Stomach (tissue), 9 donors: ENCODE results near the gene SOS1. TPM values are rescaled to one million over a fixed set of nuclear protein-coding genes. Genes with fewer than 3 reads are reported as not detected.

Experiments used
- DNase-seq, 2 donors: peaks; one replicate each; pipeline versions ENCODE4 v3.0.0 to v3.0.0-alpha.2; 2013 to 2019
- H3K27ac ChIP-seq, 5 donors: fragments of 200-600 bp in 4 of 5; sonication (generic) in 4 of 5; one replicate each; pipeline ENCODE4 v1.5.1; 2013 to 2019; ENCODE audit warnings: mild to moderate bottlenecking in 1 of 5, moderate library complexity in 1 of 5
- H3K27me3 ChIP-seq, 3 donors: fragments of 200-600 bp; sonication (generic); one replicate each; pipeline ENCODE4 v1.5.1; 2017 to 2019; ENCODE audit warnings: mixed run types in 1 of 3
- H3K36me3 ChIP-seq, 4 donors: fragments of 200-600 bp; sonication (generic); 1 replicate in 3 of 4; 2 replicates in 1 of 4; pipeline ENCODE4 v1.5.1; 2016 to 2019
- H3K4me1 ChIP-seq, 4 donors: fragments of 200-600 bp; sonication (generic); one replicate each; pipeline ENCODE4 v1.5.1; 2016 to 2019
- H3K4me3 ChIP-seq, 4 donors: fragments of 200-600 bp; sonication (generic) in 3 of 4; one replicate each; pipeline ENCODE4 v1.5.1; 2016 to 2019; ENCODE audit warnings: mild to moderate bottlenecking in 1 of 4
- H3K9me3 ChIP-seq, 4 donors: fragments of 200-600 bp; sonication (generic); one replicate each; pipeline ENCODE4 v1.5.1; 2016 to 2019
- EP300 ChIP-seq: sonication (generic); formaldehyde crosslinking; IDR thresholded peaks from one replicate; pipeline ENCODE4 v1.6.1; 2017; ENCODE audit warnings: antibody characterized with exemption
- POLR2A ChIP-seq, 4 donors: fragments of 450-650 bp; IDR thresholded peaks; one replicate each; pipeline ENCODE4 v1.6.1; 2016; ENCODE audit warnings: antibody characterized with exemption in 4 of 4, control low read depth in 2 of 4, mild to moderate bottlenecking in 1 of 4, moderate library complexity in 1 of 4
- POLR2AphosphoS5 ChIP-seq, 3 donors: sonication (generic); formaldehyde crosslinking; IDR thresholded peaks; one replicate each; pipeline ENCODE4 v1.6.1; 2016; ENCODE audit warnings: antibody characterized with exemption in 3 of 3
- WGBS, 5 donors: extraction: QIAGEN DNeasy Blood & Tissue Kit in 3 of 5; methylation state at CpG; one replicate each; pipeline versions ENCODE4 v1.1.5 to v1.1.7; 2013 to 2018; 5-methylcytosine and 5-hydroxymethylcytosine counted together
- intact Hi-C: fragments of 100-400 bp; cut with DNase I; formaldehyde crosslinking; loops from one replicate; pipeline ENCODE4 v1.15.1; 2023; ENCODE audit warnings: low total_unique reads
- polyA plus RNA-seq, 3 donors: library from polyadenylated mRNA; stranded (reverse); fragments of 200-250 nt; gene quantifications; one replicate each; pipeline ENCODE4 v1.2.3, GENCODE V29; 2013
- total RNA-seq, 5 donors: library from RNA; depleted of rRNA; stranded (reverse); fragments of >200 nt; gene quantifications; one replicate each; pipeline versions ENCODE4 v1.1.0 to v1.2.3, GENCODE V29; 2014 to 2016
- TF ChIP-seq, protein P1 (sequence below), 7 experiments: fragments of 450-650 bp in 4 of 7; fragments of 200-600 bp in 3 of 7; sonication (generic) in 3 of 7; IDR thresholded peaks; one replicate each; pipeline ENCODE4 v1.5.1; 2016 to 2019; ENCODE audit warnings: antibody characterized with exemption in 7 of 7, control low read depth in 2 of 7, mild to moderate bottlenecking in 1 of 7
- donor health status: healthy with polysubstance abuse.
- donor health status: Bipolar disorder and iron deficiency.
- donor health status: healthy.

Gene SOS1
- total and polyA plus RNA-seq, 8 donors: 4.5 to 46.4 (median 19.2) TPM

DNA sequence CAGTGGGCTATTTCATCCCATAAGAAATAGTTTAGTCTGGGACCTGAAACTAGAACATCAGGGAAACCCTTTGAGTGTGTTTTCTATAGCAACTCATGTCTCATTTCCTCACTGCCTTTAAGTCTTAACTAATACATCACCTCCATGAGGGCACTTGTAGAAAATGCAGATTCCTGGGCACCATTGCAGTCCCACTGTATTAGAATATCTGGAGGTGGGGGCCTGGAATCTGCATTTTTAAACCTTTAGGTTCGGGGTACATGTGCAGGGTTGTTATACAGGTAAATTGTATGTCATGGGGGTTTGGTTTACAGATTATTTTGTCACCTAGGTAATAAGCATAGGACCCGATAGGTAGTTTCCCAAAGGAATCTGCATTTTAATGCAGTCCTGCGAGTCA, 143.8 kb downstream of the SOS1 start:
- 86 to 100% (median 98%) methylated on average over 3 of the region's 3 CpGs for WGBS, 5 donors
- H3K27ac ChIP-seq: no peak overlapping the region

GRCh38 chr2:38975042-38975441, 145.8 kb downstream of the SOS1 start:
- H3K27me3 ChIP-seq: no peaks in the 10 kb centered on the region
- no peak for DNase-seq
- no peaks in the 10 kb centered on the region for H3K36me3 ChIP-seq
- intact Hi-C loops: no loop called here
- H3K27ac ChIP-seq: no peak overlapping the region
- peaks cover 0 to 8% (median 0%) of the 10 kb centered on the region in 4 donors for H3K4me1 ChIP-seq
- no peaks in the 10 kb centered on the region for H3K9me3 ChIP-seq
- WGBS, 5 donors: 70 to 84% (median 80%) methylated on average over 6 of the region's 6 CpGs
- TF ChIP-seq EP300 (no peak), POLR2AphosphoS5 (IDR thresholded peaks at IDR 0.05) (no peak), POLR2A (IDR thresholded peaks at IDR 0.05) (no peak)
- TF ChIP-seq, protein P1, sequence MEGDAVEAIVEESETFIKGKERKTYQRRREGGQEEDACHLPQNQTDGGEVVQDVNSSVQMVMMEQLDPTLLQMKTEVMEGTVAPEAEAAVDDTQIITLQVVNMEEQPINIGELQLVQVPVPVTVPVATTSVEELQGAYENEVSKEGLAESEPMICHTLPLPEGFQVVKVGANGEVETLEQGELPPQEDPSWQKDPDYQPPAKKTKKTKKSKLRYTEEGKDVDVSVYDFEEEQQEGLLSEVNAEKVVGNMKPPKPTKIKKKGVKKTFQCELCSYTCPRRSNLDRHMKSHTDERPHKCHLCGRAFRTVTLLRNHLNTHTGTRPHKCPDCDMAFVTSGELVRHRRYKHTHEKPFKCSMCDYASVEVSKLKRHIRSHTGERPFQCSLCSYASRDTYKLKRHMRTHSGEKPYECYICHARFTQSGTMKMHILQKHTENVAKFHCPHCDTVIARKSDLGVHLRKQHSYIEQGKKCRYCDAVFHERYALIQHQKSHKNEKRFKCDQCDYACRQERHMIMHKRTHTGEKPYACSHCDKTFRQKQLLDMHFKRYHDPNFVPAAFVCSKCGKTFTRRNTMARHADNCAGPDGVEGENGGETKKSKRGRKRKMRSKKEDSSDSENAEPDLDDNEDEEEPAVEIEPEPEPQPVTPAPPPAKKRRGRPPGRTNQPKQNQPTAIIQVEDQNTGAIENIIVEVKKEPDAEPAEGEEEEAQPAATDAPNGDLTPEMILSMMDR (IDR thresholded peaks at IDR 0.05): no peak
- no peak overlapping the region for H3K4me3 ChIP-seq

More for the DNA sequence above, 143.8 kb downstream of the SOS1 start:
- Histone ChIP-seq H3K4me3 (no peak overlapping the region), H3K4me1 (peaks cover 0 to 8% (median 0%) of the 10 kb centered on the region in 4 donors), H3K36me3 (peaks cover 0 to 3% (median 0%) of the 10 kb centered on the region in 4 donors), H3K27me3 (no peaks in the 10 kb centered on the region), H3K9me3 (no peaks in the 10 kb centered on the region)
- intact Hi-C loops: no loop called here
- DNase-seq: no peak
- no peak for TF ChIP-seq POLR2A (IDR thresholded peaks at IDR 0.05)
- TF ChIP-seq EP300: no peak
- TF ChIP-seq, protein P1 (IDR thresholded peaks at IDR 0.05): no peak
- no peak for TF ChIP-seq POLR2AphosphoS5 (IDR thresholded peaks at IDR 0.05)

GRCh38 chr2:38973266-38973665, 147.6 kb downstream of the SOS1 start:
- TF ChIP-seq EP300 (no peak), POLR2A (IDR thresholded peaks at IDR 0.05) (no peak), POLR2AphosphoS5 (IDR thresholded peaks at IDR 0.05) (no peak)
- TF ChIP-seq, protein P1 (IDR thresholded peaks at IDR 0.05): no peak
- intact Hi-C loops: no loop called here

GRCh38 chr2:38971377-38971776, 149.5 kb downstream of the SOS1 start:
- DNase-seq: no peak
- peaks cover 0 to 8% (median 0%) of the 10 kb centered on the region in 4 donors for H3K4me1 ChIP-seq
- no peaks in the 10 kb centered on the region for H3K9me3 ChIP-seq
- H3K27me3 ChIP-seq: no peaks in the 10 kb centered on the region
- 76 to 82% (median 79%) methylated on average over 4 of the region's 4 CpGs for WGBS, 5 donors
- H3K36me3 ChIP-seq: no peaks in the 10 kb centered on the region
- TF ChIP-seq POLR2A (IDR thresholded peaks at IDR 0.05): no peak
- no peak overlapping the region for H3K4me3 ChIP-seq
- no peak overlapping the region for H3K27ac ChIP-seq
- intact Hi-C loops: no loop called here

More at GRCh38 chr2:38973266-38973665, 147.6 kb downstream of the SOS1 start:
- no peak for DNase-seq
- H3K27ac ChIP-seq: no peak overlapping the region
- peaks cover 0 to 8% (median 0%) of the 10 kb centered on the region in 4 donors for H3K4me1 ChIP-seq
- no peaks in the 10 kb centered on the region for H3K36me3 ChIP-seq
- no peaks in the 10 kb centered on the region for H3K9me3 ChIP-seq
- no peaks in the 10 kb centered on the region for H3K27me3 ChIP-seq
- no peak overlapping the region for H3K4me3 ChIP-seq

- intact Hi-C loops: no loop called here
- Histone ChIP-seq H3K4me1 (no peaks in the 10 kb centered on the region), H3K9me3 (no peaks in the 10 kb centered on the region), H3K27me3 (no peaks in the 10 kb centered on the region), H3K36me3 (no peaks in the 10 kb centered on the region), H3K27ac (no peak overlapping the region), H3K4me3 (no peak overlapping the region)
- TF ChIP-seq POLR2A (IDR thresholded peaks at IDR 0.05): no peak
- no peak for TF ChIP-seq EP300
- TF ChIP-seq POLR2AphosphoS5 (IDR thresholded peaks at IDR 0.05): no peak
- TF ChIP-seq, protein P1 (IDR thresholded peaks at IDR 0.05): no peak
- 89 to 100% (median 95%) methylated on average over 2 of the region's 2 CpGs for WGBS, 5 donors
- DNase-seq: no peak
Observed at GRCh38 chr2:38968021-38968420, 152.8 kb downstream of the SOS1 start.
